GM23338 (cell line): Measurements from ENCODE around the gene RPL26. TPM values are rescaled to one million over a fixed set of nuclear protein-coding genes. Genes with fewer than 3 reads are reported as not detected.

ENCODE experiments used
- ATAC-seq: fragments of 200-7000 bp; cut with Tn5 transposase; 3 replicates; pipeline ENCODE4 v1.9.1; 2020
- DNase-seq: peaks from one replicate; pipeline ENCODE4 v3.0.0-alpha.2; 2015; ENCODE audit warnings: low spot score
- H2AFZ ChIP-seq: fragments of 200-600 bp; sonication (generic); 2 replicates; pipeline ENCODE4 v1.8.0; 2016; ENCODE audit warnings: antibody characterized with exemption, mild to moderate bottlenecking, moderate library complexity
- H3F3A ChIP-seq: fragments of 200-600 bp; sonication (generic); replicated peaks from 2 replicates; pipeline ENCODE4 v1.8.0; 2017; ENCODE audit warnings: antibody characterized with exemption, mixed run types, low read depth
- H3K27ac ChIP-seq: fragments of 200-600 bp; sonication (generic); 2 replicates; pipeline ENCODE4 v1.6.1; 2016; ENCODE audit warnings: low read depth
- H3K27me3 ChIP-seq: fragments of 200-600 bp; sonication (generic); 2 replicates; pipeline ENCODE4 v1.8.0; 2016; ENCODE audit warnings: mild to moderate bottlenecking, mixed run types, moderate library complexity; ENCODE audit not compliant: insufficient read depth
- H3K36me3 ChIP-seq: fragments of 200-600 bp; sonication (generic); 2 replicates; pipeline ENCODE4 v1.8.0; 2016; ENCODE audit warnings: mild to moderate bottlenecking; ENCODE audit not compliant: insufficient read depth
- H3K4me1 ChIP-seq: fragments of 200-600 bp; sonication (generic); 2 replicates; pipeline ENCODE4 v1.8.0; 2016; ENCODE audit warnings: mild to moderate bottlenecking, moderate library complexity; ENCODE audit not compliant: insufficient read depth
- H3K4me2 ChIP-seq: fragments of 200-600 bp; sonication (generic); 2 replicates; pipeline ENCODE4 v1.7.1; 2017; ENCODE audit warnings: mixed run types
- H3K4me3 ChIP-seq: fragments of 200-600 bp; sonication (generic); 2 replicates; pipeline ENCODE4 v1.6.1; 2016; ENCODE audit warnings: mixed run types
- H3K79me2 ChIP-seq: fragments of 200-600 bp; sonication (generic); replicated peaks from 2 replicates; pipeline ENCODE4 v1.8.0; 2017; ENCODE audit warnings: mild to moderate bottlenecking; ENCODE audit not compliant: insufficient read depth
- H3K9me2 ChIP-seq: fragments of 200-600 bp; sonication (generic); 2 replicates; pipeline ENCODE4 v1.8.0; 2017; ENCODE audit not compliant: insufficient read depth
- H4K20me1 ChIP-seq: fragments of 200-600 bp; sonication (generic); replicated peaks from 2 replicates; pipeline ENCODE4 v1.8.0; 2017; ENCODE audit warnings: mild to moderate bottlenecking; ENCODE audit not compliant: insufficient read depth
- H3K27ac Mint-ChIP-seq: 2 replicates; pipeline ENCODE4 v1.8.0; 2020; ENCODE audit warnings: inconsistent platforms, mild to moderate bottlenecking, moderate library complexity, mixed read lengths
- H3K27me3 Mint-ChIP-seq: 3 replicates; pipeline ENCODE4 v1.8.0; 2022; ENCODE audit warnings: low read depth, mild to moderate bottlenecking, moderate library complexity, mixed read lengths, inconsistent platforms; ENCODE audit not compliant: insufficient read depth, poor library complexity
- H3K36me3 Mint-ChIP-seq: 3 replicates; pipeline ENCODE4 v1.8.0; 2021; ENCODE audit warnings: low read depth, mild to moderate bottlenecking, inconsistent platforms, moderate library complexity, mixed read lengths
- H3K4me1 Mint-ChIP-seq: 3 replicates; pipeline ENCODE4 v1.8.0; 2020; ENCODE audit warnings: mild to moderate bottlenecking, inconsistent platforms, mixed read lengths
- H3K4me3 Mint-ChIP-seq: 3 replicates; pipeline ENCODE4 v1.8.0; 2021; ENCODE audit warnings: moderate library complexity, mild to moderate bottlenecking, inconsistent platforms, mixed read lengths
- H3K9me3 Mint-ChIP-seq: 3 replicates; pipeline ENCODE4 v1.8.0; 2020; ENCODE audit warnings: moderate library complexity, mild to moderate bottlenecking, inconsistent platforms, mixed read lengths
- CTCF ChIP-seq, 2 experiments: fragments of 200-600 bp in 1 of 2; sonication (generic) in 1 of 2; conservative IDR thresholded peaks; 2 replicates each; pipeline versions ENCODE4 v1.5.1 to v1.6.1; 2016 to 2017; ENCODE audit warnings: antibody characterized with exemption in 2 of 2, low read depth in 2 of 2, mild to moderate bottlenecking in 2 of 2, moderate library complexity in 1 of 2
- ETS1 ChIP-seq: IDR thresholded peaks from 2 replicates; pipeline ENCODE4 v1.6.1; 2016; ENCODE audit warnings: antibody characterized with exemption
- JUNB ChIP-seq: IDR thresholded peaks from one replicate; pipeline ENCODE4 v1.6.1; 2016; ENCODE audit warnings: antibody characterized with exemption; ENCODE audit not compliant: unreplicated experiment
- REST ChIP-seq: IDR thresholded peaks from one replicate; pipeline ENCODE4 v1.6.1; 2018; ENCODE audit warnings: antibody characterized with exemption; ENCODE audit not compliant: unreplicated experiment
- ZNF114 ChIP-seq: fragments of 250-450 bp; sonication (Bioruptor Pico); IDR thresholded peaks from 2 replicates; pipeline ENCODE4 v1.5.0; 2020; ENCODE audit warnings: mild to moderate bottlenecking, moderate library complexity
- ZNF331 ChIP-seq: fragments of 250-450 bp; sonication (Bioruptor Pico); IDR thresholded peaks from 2 replicates; pipeline ENCODE4 v1.5.0; 2020; ENCODE audit warnings: low read depth, mild to moderate bottlenecking, moderate library complexity
- ZNF462 ChIP-seq: fragments of 250-450 bp; sonication (Bioruptor Pico); IDR thresholded peaks from 2 replicates; pipeline ENCODE4 v1.5.0; 2020; ENCODE audit warnings: mild to moderate bottlenecking, moderate library complexity
- polyA plus RNA-seq: library from polyadenylated mRNA; unstranded; fragments of >200 nt; fragmentation: Nextera tagmentation; extraction: Ambion mirVana; gene quantifications from 2 replicates; pipeline ENCODE4 v1.2.1, GENCODE V29; 2016
- total RNA-seq: library from RNA; depleted of rRNA; stranded (reverse); fragments of >200 nt; shearing (Covaris generic); gene quantifications from 2 replicates; pipeline ENCODE4 v1.2.3, GENCODE V29; 2014

RPL26 gene
- total and polyA plus RNA-seq, 2 experiments from 2014 or later: 2,274 to 3,158 TPM

- no peak for TF ChIP-seq ZNF462 (CRISPR knock-in tag)
Observed at GRCh38 chr17:8408371-8408770, 25.4 kb upstream of the RPL26 start (continued).

- H3F3A ChIP-seq: no peaks in the 10 kb centered on the region
- Mint-ChIP-seq H3K4me1 (peaks cover 6% of the 10 kb centered on the region), H3K27ac (no peak overlapping the region), H3K27me3 (peaks cover 16% of the 10 kb centered on the region), H3K9me3 (no peaks in the 10 kb centered on the region), H3K4me3 (no peak overlapping the region), H3K36me3 (no peaks in the 10 kb centered on the region)
- no peaks in the 10 kb centered on the region for H4K20me1 ChIP-seq
- no peaks in the 10 kb centered on the region for H3K27me3 ChIP-seq
- ATAC-seq (no peak), DNase-seq (no peak)
- H3K4me2 ChIP-seq: no peak overlapping the region
- no peak overlapping the region for H2AFZ ChIP-seq
- H3K4me3 ChIP-seq: no peak overlapping the region
- TF ChIP-seq JUNB (no peak), ZNF331 (CRISPR knock-in tag) (no peak)
- no peak overlapping the region for H3K27ac ChIP-seq
- no peaks in the 10 kb centered on the region for H3K36me3 ChIP-seq
- no peaks in the 10 kb centered on the region for H3K79me2 ChIP-seq
- H3K9me2 ChIP-seq: no peaks in the 10 kb centered on the region
- peaks cover 9% of the 10 kb centered on the region; the same call in 1 of the 2 replicates for H3K4me1 ChIP-seq
Observed at GRCh38 chr17:8406174-8406573, 23.2 kb upstream of the RPL26 start.

- Histone ChIP-seq H3K4me2 (no peak overlapping the region), H3K79me2 (no peaks in the 10 kb centered on the region), H3K4me1 (peaks cover 9% of the 10 kb centered on the region; the same call in 1 of the 2 replicates), H4K20me1 (no peaks in the 10 kb centered on the region), H3K27me3 (no peaks in the 10 kb centered on the region), H3F3A (no peaks in the 10 kb centered on the region), H2AFZ (no peak overlapping the region), H3K9me2 (no peaks in the 10 kb centered on the region), H3K27ac (no peak overlapping the region), H3K36me3 (no peaks in the 10 kb centered on the region), H3K4me3 (no peak overlapping the region)
- H3K4me3 Mint-ChIP-seq: no peak overlapping the region
- no peak for ATAC-seq
- no peaks in the 10 kb centered on the region for H3K36me3 Mint-ChIP-seq
- peaks cover 14% of the 10 kb centered on the region for H3K27me3 Mint-ChIP-seq
- no peaks in the 10 kb centered on the region for H3K9me3 Mint-ChIP-seq
- no peak overlapping the region for H3K27ac Mint-ChIP-seq
- no peak for DNase-seq
- H3K4me1 Mint-ChIP-seq: peaks cover 6% of the 10 kb centered on the region
- no peak for TF ChIP-seq REST
- TF ChIP-seq ZNF114 (CRISPR knock-in tag): no peak
- no peak for TF ChIP-seq ETS1
- TF ChIP-seq CTCF (conservative IDR thresholded peaks at IDR 0.05; ENCODE audit: low read depth in 2 of 2): no peak
Observed at GRCh38 chr17:8405499-8406016, 22.6 kb upstream of the RPL26 start.
